PFSK-1 (cell line): Measurements from ENCODE around the gene XXYLT1.

Experiments
- FOXP2 ChIP-seq: optimal IDR thresholded peaks from 2 replicates; pipeline ENCODE3; 2011; ENCODE audit warnings: borderline replicate concordance, control low read depth, inconsistent platforms; ENCODE audit not compliant: insufficient read depth; ENCODE audit errors: extremely low read length, extremely low read depth
- POLR2AphosphoS5 ChIP-seq: IDR thresholded peaks from 2 replicates; pipeline ENCODE4 v1.6.1; 2012; ENCODE audit warnings: low read depth, mild to moderate bottlenecking, control low read depth, low read length, moderate library complexity
- REST ChIP-seq, 2 experiments: IDR thresholded peaks; 2 replicates each; pipeline versions ENCODE4 v1.6.1 to v1.8.0; 2011 to 2012; ENCODE audit warnings: low read depth in 2 of 2, low read length in 2 of 2, control low read depth in 1 of 2, inconsistent platforms in 1 of 2, mild to moderate bottlenecking in 1 of 2, moderate library complexity in 1 of 2; ENCODE audit not compliant: insufficient read depth in 1 of 2
- SIN3A ChIP-seq: IDR thresholded peaks from 2 replicates; pipeline ENCODE4 v1.6.1; 2012; ENCODE audit warnings: mild to moderate bottlenecking, low read length, moderate library complexity, borderline replicate concordance; ENCODE audit not compliant: insufficient read depth
- TAF1 ChIP-seq: IDR thresholded peaks from 2 replicates; pipeline ENCODE4 v1.6.1; 2012; ENCODE audit warnings: low read length, control low read depth, borderline replicate concordance; ENCODE audit not compliant: insufficient read depth

DNA sequence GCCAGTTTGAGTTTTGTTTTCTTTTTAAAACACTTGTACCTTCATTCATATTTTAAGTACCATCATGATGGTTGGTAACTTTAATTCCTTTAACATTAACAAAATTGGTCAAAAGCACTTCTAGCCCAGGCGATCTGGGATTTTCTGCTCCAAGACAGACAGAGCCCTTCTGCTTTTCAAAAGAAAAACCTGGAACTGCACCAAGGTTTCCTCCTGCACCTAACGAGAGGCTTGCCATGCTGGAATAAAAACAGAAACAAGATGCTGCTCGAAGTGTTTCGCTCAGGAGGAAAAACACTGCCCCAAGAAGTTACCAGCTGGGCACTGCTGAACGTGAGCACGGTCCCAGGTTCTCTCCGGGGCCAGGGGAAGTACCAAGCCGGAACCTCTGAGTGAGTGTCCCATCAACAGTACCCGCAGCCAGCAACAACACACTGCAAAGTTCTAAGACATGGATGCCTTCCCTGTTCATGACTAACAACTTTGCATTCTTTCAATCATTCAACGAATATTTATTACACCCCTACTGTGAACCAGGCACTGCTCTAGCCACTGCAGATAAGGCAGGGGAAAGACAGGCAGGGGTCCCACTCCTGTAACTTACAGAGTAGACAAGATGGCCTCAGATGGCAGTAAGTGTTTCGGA, 98.8 kb downstream of the XXYLT1 start:
- TF ChIP-seq POLR2AphosphoS5 = no peak
- TF ChIP-seq REST (IDR thresholded peaks at IDR 0.05; ENCODE audit: insufficient read depth in 1 of 2, low read depth in 2 of 2, low read length in 2 of 2) = no peak
- TF ChIP-seq TAF1 = no peak
- TF ChIP-seq SIN3A = no peak
- TF ChIP-seq FOXP2 = no peak
